ENCODE results near the gene ORC5.
"Not testable (repeated sequence)": the region's sequence is repeated elsewhere in the genome, so short reads cannot be mapped to it uniquely, and the experiment has no call there.

ORC5 gene

GRCh38 chr7:104185346-104185745 is 22.5 kb downstream of the ORC5 start:
- DNase-seq (ENCODE audit: low read depth) = no peak

GRCh38 chr7:104179178-104179577 is 28.6 kb downstream of the ORC5 start:
- no peak for DNase-seq (ENCODE audit: low read depth)

- not testable (repeated sequence) for DNase-seq (ENCODE audit: low read depth)
These were observed 30.2 kb downstream of the ORC5 start for GRCh38 chr7:104177565-104178083.

- no peak for DNase-seq (ENCODE audit: low read depth)
These were observed 31.5 kb downstream of the ORC5 start for GRCh38 chr7:104176332-104176731.

- no peak for DNase-seq (ENCODE audit: low read depth)
These were observed 32.3 kb downstream of the ORC5 start for GRCh38 chr7:104175361-104175984.

GRCh38 chr7:104174798-104175197 is 33.0 kb downstream of the ORC5 start:
- no peak for DNase-seq (ENCODE audit: low read depth)

- DNase-seq (ENCODE audit: low read depth) = no peak
These were observed 45.7 kb downstream of the ORC5 start for GRCh38 chr7:104162081-104162480.

GRCh38 chr7:104161244-104161643 is 46.6 kb downstream of the ORC5 start:
- DNase-seq (ENCODE audit: low read depth) = no peak

GRCh38 chr7:104160375-104160774 is 47.4 kb downstream of the ORC5 start:
- no peak for DNase-seq (ENCODE audit: low read depth)

GRCh38 chr7:104156842-104157277 is 51.0 kb downstream of the ORC5 start:
- DNase-seq (ENCODE audit: low read depth) = no peak

GRCh38 chr7:104153287-104153686 is 54.5 kb downstream of the ORC5 start:
- no peak for DNase-seq (ENCODE audit: low read depth)

- DNase-seq (ENCODE audit: low read depth) = no peak
These were observed 55.3 kb downstream of the ORC5 start for GRCh38 chr7:104152468-104152867.

GRCh38 chr7:104150470-104150869 is 57.3 kb downstream of the ORC5 start:
- no peak for DNase-seq (ENCODE audit: low read depth)

- no peak for DNase-seq (ENCODE audit: low read depth)
These were observed 58.0 kb downstream of the ORC5 start for GRCh38 chr7:104149822-104150221.

- DNase-seq (ENCODE audit: low read depth) = no peak
These were observed 65.7 kb downstream of the ORC5 start for GRCh38 chr7:104142147-104142546.

- no peak for DNase-seq (ENCODE audit: low read depth)
These were observed 69.8 kb downstream of the ORC5 start for GRCh38 chr7:104137971-104138370.

GRCh38 chr7:104137511-104137910 is 70.3 kb downstream of the ORC5 start:
- no peak for DNase-seq (ENCODE audit: low read depth)

- no peak for DNase-seq (ENCODE audit: low read depth)
These were observed 70.8 kb downstream of the ORC5 start for GRCh38 chr7:104136981-104137380.

GRCh38 chr7:104136561-104136960 is 71.3 kb downstream of the ORC5 start:
- DNase-seq (ENCODE audit: low read depth) = no peak

GRCh38 chr7:104135760-104136558 is 71.9 kb downstream of the ORC5 start:
- DNase-seq (ENCODE audit: low read depth) = no peak

- DNase-seq (ENCODE audit: low read depth) = no peak
These were observed 74.6 kb downstream of the ORC5 start for GRCh38 chr7:104133238-104133637.

GRCh38 chr7:104130726-104131125 is 77.1 kb downstream of the ORC5 start:
- no peak for DNase-seq (ENCODE audit: low read depth)

- no peak for DNase-seq (ENCODE audit: low read depth)
These were observed 80.6 kb downstream of the ORC5 start for GRCh38 chr7:104127204-104127603.

Data from stimulated activated CD8-positive, alpha-beta memory T cell treated with anti-CD3 and anti-CD28 coated beads, Interleukin-4, amount 100 ng/mL, for 24 hours (primary cell).